ENCODE results near the gene MTSS2. TPM values are rescaled to one million over a fixed set of nuclear protein-coding genes. Genes with fewer than 3 reads are reported as not detected.
A peak's percentile ranks its signal among the peaks of the same experiment; 100 is the strongest.

The MTSS2 gene
- total and polyA plus RNA-seq, 2 of the 4 experiments (the other 2 are of a cell fraction), result 9.1 to 86.2 TPM

- Histone ChIP-seq H2BK120ac (ENCODE audit: low read depth, low read length) (no peak overlapping the region), H3K79me1 (ENCODE audit: low read depth in 1 of 2, low read length in 2 of 2) (peaks cover 0 to 38% of the 10 kb centered on the region in 2 experiments; a peak in 2 of 4 replicates), H4K5ac (ENCODE audit: low read depth, low read length) (no peak overlapping the region), H3K27ac (ENCODE audit: insufficient read depth, low read length) (no peak overlapping the region), H3K4ac (ENCODE audit: low read depth, low read length) (no peak overlapping the region), H3K9me3 (ENCODE audit: control insufficient read depth, insufficient read depth, low read length) (no peaks in the 10 kb centered on the region), H3K9me1 (ENCODE audit: insufficient read depth, low read length) (peaks cover 40% of the 10 kb centered on the region), H4K20me1 (ENCODE audit: insufficient read depth, low read length) (no peaks in the 10 kb centered on the region), H3K9ac (ENCODE audit: low read depth, low read length) (no peak overlapping the region), H4K8ac (ENCODE audit: low read depth in 2 of 2, low read length in 2 of 2) (no peak overlapping the region), H3K27me3 (ENCODE audit: control insufficient read depth, insufficient read depth, low read length) (no peaks in the 10 kb centered on the region), H3K56ac (ENCODE audit: extremely low read depth, insufficient read depth, low read length) (no peak overlapping the region), H2AFZ (replicated peaks; ENCODE audit: low read length, poor library complexity) (no peak overlapping the region), H3K4me1 (ENCODE audit: control insufficient read depth, insufficient read depth, low read length) (peaks cover 46% of the 10 kb centered on the region), H2BK15ac (ENCODE audit: low read depth, low read length) (no peak overlapping the region), H4K91ac (ENCODE audit: insufficient read depth, low read depth, low read length) (no peak overlapping the region), H3K14ac (replicated peaks; ENCODE audit: low read depth, low read length) (no peak overlapping the region), H3K23ac (ENCODE audit: low read depth, low read length) (no peak overlapping the region), H3K4me3 (ENCODE audit: insufficient read depth, low read depth, low read length) (no peak overlapping the region), H2AK9ac (replicated peaks; ENCODE audit: low read depth, low read length, poor library complexity) (no peak overlapping the region), H3K36me3 (ENCODE audit: control insufficient read depth, insufficient read depth, low read length) (no peaks in the 10 kb centered on the region; the same call in 1 of the 2 replicates), H3K18ac (ENCODE audit: low read depth, low read length) (no peak overlapping the region), H2BK20ac (ENCODE audit: low read depth, low read length) (no peak overlapping the region; the same call in 1 of the 2 replicates), H3K4me2 (ENCODE audit: low read depth, low read length) (no peak overlapping the region), H2BK5ac (ENCODE audit: low read depth, low read length, poor library complexity, severe bottlenecking) (no peak overlapping the region), H2AK5ac (ENCODE audit: low read depth, low read length) (0 out of 2 replicates have a peak overlapping the region, but pooled peaks have one; percentile 45)
- 91% methylated on average over 4 of the region's 10 CpGs; no CpG with 5 or more reads in 1 of the 2 experiments for WGBS, 2 experiments (ENCODE audit: extremely low coverage in 2 of 2, insufficient read length in 1 of 2)
- ChIA-PET CTCF (no interaction called here), POLR2A (ENCODE audit: unreplicated experiment) (no interaction called here)
- in situ Hi-C loops (cut with MboI; ENCODE audit: low sequenced_read_pairs) (loop anchor here (25.0 kb wide), 1 partner anchor 663 kb away; the partner anchor contains the start of gene CALB2), dilution Hi-C loops (cut with HindIII; ENCODE audit: low sequenced_read_pairs, unreplicated experiment) (no loop called here), intact Hi-C loops (cut with micrococcal nuclease) (no loop called here)
- no TSS peak for BruUV-seq (replicated peaks)
- TF ChIP-seq ELK1 (IDR thresholded peaks at IDR 0.05; ENCODE audit: borderline replicate concordance, low read depth, low read length) (no peak), USF2 (IDR thresholded peaks at IDR 0.05; ENCODE audit: low read depth, low read length) (no peak), SMC3 (IDR thresholded peaks at IDR 0.05; ENCODE audit: low read depth, low read length) (no peak), BHLHE40 (IDR thresholded peaks at IDR 0.05; ENCODE audit: low read depth, low read length) (no peak), FOS (IDR thresholded peaks at IDR 0.05; ENCODE audit: low read depth, low read length) (no peak), POLR2A (IDR thresholded peaks at IDR 0.05; ENCODE audit: low read depth, low read length) (no peak), RFX5 (IDR thresholded peaks at IDR 0.05; ENCODE audit: low read depth, low read length) (no peak), CHD1 (IDR thresholded peaks at IDR 0.05; ENCODE audit: low read depth, low read length) (no peak)
- ATAC-seq (ENCODE audit: low read depth), result no peak
- no peak for DNase-seq
These were observed 13.0 kb upstream of the MTSS2 start for GRCh38 chr16:70698901-70699300.

Measured in IMR-90 (cell line).